Measurements from ENCODE around the gene GAB4. TPM values are rescaled to one million over a fixed set of nuclear protein-coding genes. Genes with fewer than 3 reads are reported as not detected.

The GAB4 gene
- total and polyA plus RNA-seq, 4 donors = not detected

- no peak overlapping the region for H3K9ac ChIP-seq (ENCODE audit: insufficient read depth in 1 of 2, low read length in 2 of 2)
- peaks cover 0 to 6% (median 0%) of the 10 kb centered on the region in 4 donors for H3K9me3 ChIP-seq (ENCODE audit: control insufficient read depth in 4 of 4, insufficient read depth in 3 of 4, low read length in 3 of 4)
- WGBS, 2 donors = 77 to 83% methylated on average over 18 of the region's 18 CpGs
- ATAC-seq (ENCODE audit: insufficient read depth, low FRiP score) = no peak
- H3K36me3 ChIP-seq (ENCODE audit: control insufficient read depth in 4 of 4, insufficient read depth in 4 of 4, low read length in 4 of 4) = no peaks in the 10 kb centered on the region
- no peaks in the 10 kb centered on the region for H3K27me3 ChIP-seq (ENCODE audit: control insufficient read depth in 3 of 3, insufficient read depth in 3 of 3, low read length in 2 of 3)
- no peak for DNase-seq
- H3K27ac ChIP-seq (ENCODE audit: low read depth in 1 of 2, low read length in 1 of 2) = no peak overlapping the region
- no peak for TF ChIP-seq CTCF (IDR thresholded peaks at IDR 0.05; ENCODE audit: control extremely low read depth, extremely low read depth)
- H3K4me1 ChIP-seq (ENCODE audit: control insufficient read depth in 5 of 5, insufficient read depth in 5 of 5, low read length in 5 of 5) = no peaks in the 10 kb centered on the region
- no peak overlapping the region for H3K4me3 ChIP-seq
These were observed 44.7 kb downstream of the GAB4 start for GRCh38 chr22:16963189-16963945.

- WGBS, 2 donors = 90 to 97% methylated on average over 7 of the region's 7 CpGs
- no peaks in the 10 kb centered on the region for H3K4me1 ChIP-seq (ENCODE audit: control insufficient read depth in 5 of 5, insufficient read depth in 5 of 5, low read length in 5 of 5)
- H3K27ac ChIP-seq (ENCODE audit: low read depth in 1 of 2, low read length in 1 of 2) = no peak overlapping the region
- H3K9ac ChIP-seq (ENCODE audit: insufficient read depth in 1 of 2, low read length in 2 of 2) = no peak overlapping the region
- DNase-seq (no peak), ATAC-seq (ENCODE audit: insufficient read depth, low FRiP score) (no peak)
- no peak for TF ChIP-seq CTCF (IDR thresholded peaks at IDR 0.05; ENCODE audit: control extremely low read depth, extremely low read depth)
- H3K36me3 ChIP-seq (ENCODE audit: control insufficient read depth in 4 of 4, insufficient read depth in 4 of 4, low read length in 4 of 4) = no peaks in the 10 kb centered on the region
- peaks cover 0 to 3% (median 0%) of the 10 kb centered on the region in 4 donors for H3K9me3 ChIP-seq (ENCODE audit: control insufficient read depth in 4 of 4, insufficient read depth in 3 of 4, low read length in 3 of 4)
- H3K4me3 ChIP-seq = no peak overlapping the region
- H3K27me3 ChIP-seq (ENCODE audit: control insufficient read depth in 3 of 3, insufficient read depth in 3 of 3, low read length in 2 of 3) = no peaks in the 10 kb centered on the region
These were observed 45.5 kb downstream of the GAB4 start for GRCh38 chr22:16962501-16962900.

GRCh38 chr22:16961477-16962186 is 46.4 kb downstream of the GAB4 start:
- no peak for TF ChIP-seq CTCF (IDR thresholded peaks at IDR 0.05; ENCODE audit: control extremely low read depth, extremely low read depth)
- ATAC-seq (ENCODE audit: insufficient read depth, low FRiP score) (no peak), DNase-seq (no peak)
- no peaks in the 10 kb centered on the region for H3K4me1 ChIP-seq (ENCODE audit: control insufficient read depth in 5 of 5, insufficient read depth in 5 of 5, low read length in 5 of 5)
- H3K4me3 ChIP-seq = no peak overlapping the region
- 81 to 91% methylated on average over 14 of the region's 14 CpGs for WGBS, 2 donors
- H3K27me3 ChIP-seq (ENCODE audit: control insufficient read depth in 3 of 3, insufficient read depth in 3 of 3, low read length in 2 of 3) = no peaks in the 10 kb centered on the region
- H3K9me3 ChIP-seq (ENCODE audit: control insufficient read depth in 4 of 4, insufficient read depth in 3 of 4, low read length in 3 of 4) = peaks cover 0 to 3% (median 0%) of the 10 kb centered on the region in 4 donors
- H3K27ac ChIP-seq (ENCODE audit: low read depth in 1 of 2, low read length in 1 of 2) = no peak overlapping the region
- no peaks in the 10 kb centered on the region for H3K36me3 ChIP-seq (ENCODE audit: control insufficient read depth in 4 of 4, insufficient read depth in 4 of 4, low read length in 4 of 4)
- no peak overlapping the region for H3K9ac ChIP-seq (ENCODE audit: insufficient read depth in 1 of 2, low read length in 2 of 2)

All from lung (tissue), 12 donors.